Upper lobe of right lung (tissue), 1 donor: ENCODE results near the gene ICAM3. TPM values are rescaled to one million over a fixed set of nuclear protein-coding genes. Genes with fewer than 3 reads are reported as not detected.

Experiments used
- ATAC-seq: fragments of 200-7000 bp; cut with Tn5 transposase; one replicate; pipeline ENCODE4 v1.9.1; 2020; ENCODE audit warnings: mild to moderate bottlenecking, moderate library complexity
- DNase-seq: peaks from one replicate; pipeline ENCODE4 v3.0.0-alpha.2; 2020
- H3K27ac ChIP-seq: fragments of 200-600 bp; one replicate; pipeline ENCODE4 v1.8.0; 2022
- H3K27me3 ChIP-seq: fragments of 200-600 bp; one replicate; pipeline ENCODE4 v1.8.0; 2022; ENCODE audit warnings: mild to moderate bottlenecking
- H3K36me3 ChIP-seq: fragments of 200-600 bp; one replicate; pipeline ENCODE4 v1.8.0; 2022
- H3K4me1 ChIP-seq: fragments of 200-600 bp; one replicate; pipeline ENCODE4 v1.8.0; 2022
- H3K4me3 ChIP-seq: fragments of 200-600 bp; one replicate; pipeline ENCODE4 v1.8.0; 2022; ENCODE audit warnings: mild to moderate bottlenecking
- H3K9me3 ChIP-seq: fragments of 200-600 bp; one replicate; pipeline ENCODE4 v1.8.0; 2022
- CTCF ChIP-seq: fragments of 200-600 bp; IDR thresholded peaks from one replicate; pipeline ENCODE4 v1.8.0; 2022; ENCODE audit warnings: antibody characterized with exemption
- intact Hi-C: fragments of 100-400 bp; cut with DNase I; formaldehyde crosslinking; loops from one replicate; pipeline ENCODE4 v1.11.0; 2022
- total RNA-seq: library from RNA; stranded (reverse); fragmentation: NEBNext Ultra II Directional; extraction: Animal tissue kit (Norgen Biotek cat#: 25700); gene quantifications from one replicate; pipeline ENCODE4 v1.2.1, GENCODE V29; 2021
- donor health status: DM: no; HTN: yes; CAD: no; lungs with severe emphysema.

ICAM3 gene
- total RNA-seq, 1 donor from 2014 or later: 23.8 TPM

- no peaks in the 10 kb centered on the region for H3K9me3 ChIP-seq
- TF ChIP-seq CTCF: no peak
- H3K36me3 ChIP-seq: peaks cover 69% of the 10 kb centered on the region
- H3K27ac ChIP-seq: no peak overlapping the region
- no peak overlapping the region for H3K4me3 ChIP-seq
- no peaks in the 10 kb centered on the region for H3K27me3 ChIP-seq
- ATAC-seq (peak; percentile 47), DNase-seq (no peak)
- H3K4me1 ChIP-seq: no peaks in the 10 kb centered on the region
- intact Hi-C loops: no loop called here
Observed at GRCh38 chr19:10353793-10354391, 14.5 kb upstream of the ICAM3 start.

- no peak for TF ChIP-seq CTCF
- peak; percentile 46 for ATAC-seq
- DNase-seq: no peak
Observed at GRCh38 chr19:10352764-10353671, 13.6 kb upstream of the ICAM3 start.

GRCh38 chr19:10346509-10346908, 7.1 kb upstream of the ICAM3 start:
- DNase-seq (peak; percentile 83), ATAC-seq (peak; percentile 95)
- no peaks in the 10 kb centered on the region for H3K9me3 ChIP-seq
- intact Hi-C loops: no loop called here
- H3K4me1 ChIP-seq: no peaks in the 10 kb centered on the region
- H3K27me3 ChIP-seq: no peaks in the 10 kb centered on the region
- H3K27ac ChIP-seq: peak overlapping the region; percentile 78
- no peak for TF ChIP-seq CTCF
- H3K4me3 ChIP-seq: no peak overlapping the region
- peaks cover 12% of the 10 kb centered on the region for H3K36me3 ChIP-seq

More at GRCh38 chr19:10352764-10353671, 13.6 kb upstream of the ICAM3 start:
- H3K9me3 ChIP-seq: no peaks in the 10 kb centered on the region
- intact Hi-C loops: no loop called here
- H3K27me3 ChIP-seq: no peaks in the 10 kb centered on the region
- no peaks in the 10 kb centered on the region for H3K4me1 ChIP-seq
- H3K4me3 ChIP-seq: no peak overlapping the region
- peak overlapping the region; percentile 11 for H3K27ac ChIP-seq
- H3K36me3 ChIP-seq: peaks cover 61% of the 10 kb centered on the region

- DNase-seq (no peak), ATAC-seq (no peak)
- no peak overlapping the region for H3K4me3 ChIP-seq
- no peak for TF ChIP-seq CTCF
- no peaks in the 10 kb centered on the region for H3K36me3 ChIP-seq
- no peaks in the 10 kb centered on the region for H3K27me3 ChIP-seq
- no peak overlapping the region for H3K27ac ChIP-seq
- no peaks in the 10 kb centered on the region for H3K4me1 ChIP-seq
- intact Hi-C loops: no loop called here
- H3K9me3 ChIP-seq: no peaks in the 10 kb centered on the region
Observed at GRCh38 chr19:10344780-10345179, 5.4 kb upstream of the ICAM3 start.

GRCh38 chr19:10343495-10343894, 4.1 kb upstream of the ICAM3 start:
- Histone ChIP-seq H3K36me3 (no peaks in the 10 kb centered on the region), H3K4me1 (no peaks in the 10 kb centered on the region), H3K9me3 (no peaks in the 10 kb centered on the region), H3K27me3 (no peaks in the 10 kb centered on the region), H3K27ac (no peak overlapping the region), H3K4me3 (no peak overlapping the region)
- intact Hi-C loops: no loop called here
- ATAC-seq: no peak
- no peak for TF ChIP-seq CTCF
- no peak for DNase-seq
